ENCODE results near the gene ASB5.

The ASB5 gene

DNA sequence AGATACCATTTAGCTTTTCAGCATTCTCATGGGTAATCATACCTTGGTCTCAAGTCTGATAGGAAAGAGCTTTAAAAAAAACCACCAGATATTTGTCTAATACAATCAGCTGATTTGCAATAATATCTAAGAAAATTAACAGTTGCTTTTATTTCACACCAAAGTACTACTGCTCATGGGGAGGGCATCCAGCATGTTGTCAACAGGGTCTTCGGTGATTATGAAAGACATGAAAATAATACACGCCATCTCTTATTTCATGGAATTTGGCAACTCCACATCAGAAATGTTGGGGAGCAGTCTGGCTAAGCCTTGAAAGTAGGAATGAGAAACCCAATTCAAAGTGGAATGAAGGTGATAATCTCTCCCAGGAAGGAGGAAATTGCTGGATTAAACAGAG lies 3.0 kb downstream of the ASB5 start:
- no peak for TF ChIP-seq POLR2AphosphoS5 (IDR thresholded peaks at IDR 0.05; ENCODE audit: low read depth, low read length)
- no peak for TF ChIP-seq SIN3A (IDR thresholded peaks at IDR 0.05; ENCODE audit: borderline replicate concordance, insufficient read depth, low read length)
- no peak for TF ChIP-seq FOXP2 (optimal IDR thresholded peaks at IDR 0.05; ENCODE audit: borderline replicate concordance, extremely low read depth, extremely low read length, insufficient read depth)
- TF ChIP-seq TAF1 (IDR thresholded peaks at IDR 0.05; ENCODE audit: borderline replicate concordance, insufficient read depth, low read length) = no peak
- TF ChIP-seq, protein P1, sequence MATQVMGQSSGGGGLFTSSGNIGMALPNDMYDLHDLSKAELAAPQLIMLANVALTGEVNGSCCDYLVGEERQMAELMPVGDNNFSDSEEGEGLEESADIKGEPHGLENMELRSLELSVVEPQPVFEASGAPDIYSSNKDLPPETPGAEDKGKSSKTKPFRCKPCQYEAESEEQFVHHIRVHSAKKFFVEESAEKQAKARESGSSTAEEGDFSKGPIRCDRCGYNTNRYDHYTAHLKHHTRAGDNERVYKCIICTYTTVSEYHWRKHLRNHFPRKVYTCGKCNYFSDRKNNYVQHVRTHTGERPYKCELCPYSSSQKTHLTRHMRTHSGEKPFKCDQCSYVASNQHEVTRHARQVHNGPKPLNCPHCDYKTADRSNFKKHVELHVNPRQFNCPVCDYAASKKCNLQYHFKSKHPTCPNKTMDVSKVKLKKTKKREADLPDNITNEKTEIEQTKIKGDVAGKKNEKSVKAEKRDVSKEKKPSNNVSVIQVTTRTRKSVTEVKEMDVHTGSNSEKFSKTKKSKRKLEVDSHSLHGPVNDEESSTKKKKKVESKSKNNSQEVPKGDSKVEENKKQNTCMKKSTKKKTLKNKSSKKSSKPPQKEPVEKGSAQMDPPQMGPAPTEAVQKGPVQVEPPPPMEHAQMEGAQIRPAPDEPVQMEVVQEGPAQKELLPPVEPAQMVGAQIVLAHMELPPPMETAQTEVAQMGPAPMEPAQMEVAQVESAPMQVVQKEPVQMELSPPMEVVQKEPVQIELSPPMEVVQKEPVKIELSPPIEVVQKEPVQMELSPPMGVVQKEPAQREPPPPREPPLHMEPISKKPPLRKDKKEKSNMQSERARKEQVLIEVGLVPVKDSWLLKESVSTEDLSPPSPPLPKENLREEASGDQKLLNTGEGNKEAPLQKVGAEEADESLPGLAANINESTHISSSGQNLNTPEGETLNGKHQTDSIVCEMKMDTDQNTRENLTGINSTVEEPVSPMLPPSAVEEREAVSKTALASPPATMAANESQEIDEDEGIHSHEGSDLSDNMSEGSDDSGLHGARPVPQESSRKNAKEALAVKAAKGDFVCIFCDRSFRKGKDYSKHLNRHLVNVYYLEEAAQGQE (IDR thresholded peaks at IDR 0.05; ENCODE audit: insufficient read depth in 1 of 2, low read depth in 2 of 2, low read length in 2 of 2) = no peak

DNA sequence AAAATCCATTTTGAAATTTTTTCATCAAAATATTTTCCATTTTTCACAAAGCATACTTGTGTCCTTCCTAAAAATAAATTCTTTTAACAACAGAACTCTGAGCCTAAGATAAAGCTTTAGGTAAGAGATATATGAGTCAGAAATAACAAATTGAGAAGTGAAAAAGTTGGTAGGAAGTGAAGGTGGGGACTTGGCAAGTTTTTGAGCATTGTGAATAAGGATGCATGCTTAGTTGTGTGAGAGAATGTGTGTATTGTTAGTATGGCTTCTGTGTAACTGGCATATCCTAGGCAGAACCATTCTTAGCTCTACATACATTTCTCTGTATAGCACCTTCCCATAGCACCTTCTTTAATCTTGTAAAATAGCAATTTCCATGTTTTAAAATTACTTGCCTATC lies 6.8 kb downstream of the ASB5 start:
- TF ChIP-seq TAF1 (IDR thresholded peaks at IDR 0.05; ENCODE audit: borderline replicate concordance, insufficient read depth, low read length) (no peak), SIN3A (IDR thresholded peaks at IDR 0.05; ENCODE audit: borderline replicate concordance, insufficient read depth, low read length) (no peak), FOXP2 (optimal IDR thresholded peaks at IDR 0.05; ENCODE audit: borderline replicate concordance, extremely low read depth, extremely low read length, insufficient read depth) (no peak), POLR2AphosphoS5 (IDR thresholded peaks at IDR 0.05; ENCODE audit: low read depth, low read length) (no peak)
- TF ChIP-seq, protein P1 (IDR thresholded peaks at IDR 0.05; ENCODE audit: insufficient read depth in 1 of 2, low read depth in 2 of 2, low read length in 2 of 2) = no peak

DNA sequence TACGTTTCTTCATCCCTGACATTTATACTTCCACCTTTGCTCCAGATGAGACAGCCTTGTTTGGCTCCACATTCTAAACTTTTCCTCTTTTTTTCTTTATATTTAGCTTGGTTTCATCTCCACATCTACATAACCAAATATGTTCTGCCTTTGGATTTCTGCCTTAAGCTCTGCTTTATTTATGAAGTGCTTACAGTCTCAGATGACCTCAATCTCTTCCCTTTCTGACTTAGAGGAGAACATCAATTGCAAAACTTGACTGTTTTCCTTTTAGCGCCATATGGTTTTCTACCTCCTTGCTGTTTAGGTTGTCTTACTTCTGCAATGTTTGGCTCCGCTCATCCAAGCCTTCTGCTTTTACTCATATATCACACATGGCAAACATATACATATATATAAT lies 7.5 kb downstream of the ASB5 start:
- TF ChIP-seq TAF1 (IDR thresholded peaks at IDR 0.05; ENCODE audit: borderline replicate concordance, insufficient read depth, low read length) = no peak
- TF ChIP-seq FOXP2 (optimal IDR thresholded peaks at IDR 0.05; ENCODE audit: borderline replicate concordance, extremely low read depth, extremely low read length, insufficient read depth) = no peak
- no peak for TF ChIP-seq POLR2AphosphoS5 (IDR thresholded peaks at IDR 0.05; ENCODE audit: low read depth, low read length)
- TF ChIP-seq, protein P1 (IDR thresholded peaks at IDR 0.05; ENCODE audit: insufficient read depth in 1 of 2, low read depth in 2 of 2, low read length in 2 of 2) = no peak
- TF ChIP-seq SIN3A (IDR thresholded peaks at IDR 0.05; ENCODE audit: borderline replicate concordance, insufficient read depth, low read length) = no peak

DNA sequence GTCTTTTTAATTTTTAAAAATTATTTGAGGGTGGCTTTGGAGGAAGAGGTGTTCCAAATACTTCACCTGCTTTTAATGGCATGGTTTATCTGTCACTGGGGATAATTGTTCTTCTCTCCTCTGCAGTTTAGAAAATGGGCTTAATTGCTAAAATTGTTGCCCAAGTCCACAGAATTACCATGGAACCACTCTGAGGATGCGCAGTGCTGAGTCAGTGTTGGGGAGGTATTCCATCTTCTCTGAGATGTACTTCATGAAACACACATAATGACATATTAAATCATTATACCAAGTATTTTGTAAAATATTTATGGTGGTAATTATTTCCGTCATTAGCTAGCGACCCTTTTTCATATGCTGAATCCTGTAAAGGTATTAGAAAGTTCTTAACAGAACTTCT lies 8.0 kb downstream of the ASB5 start:
- TF ChIP-seq POLR2AphosphoS5 (IDR thresholded peaks at IDR 0.05; ENCODE audit: low read depth, low read length) (no peak), TAF1 (IDR thresholded peaks at IDR 0.05; ENCODE audit: borderline replicate concordance, insufficient read depth, low read length) (no peak), FOXP2 (optimal IDR thresholded peaks at IDR 0.05; ENCODE audit: borderline replicate concordance, extremely low read depth, extremely low read length, insufficient read depth) (no peak), SIN3A (IDR thresholded peaks at IDR 0.05; ENCODE audit: borderline replicate concordance, insufficient read depth, low read length) (no peak)
- TF ChIP-seq, protein P1 (IDR thresholded peaks at IDR 0.05; ENCODE audit: insufficient read depth in 1 of 2, low read depth in 2 of 2, low read length in 2 of 2) = no peak
